ENCODE results near the gene CDK5R1. TPM values are rescaled to one million over a fixed set of nuclear protein-coding genes. Genes with fewer than 3 reads are reported as not detected.

The CDK5R1 gene
- total and polyA plus RNA-seq, 2 donors (not counting 1 experiment from before 2014, with no cell fraction given) = 0.33 to 0.56 TPM

DNA sequence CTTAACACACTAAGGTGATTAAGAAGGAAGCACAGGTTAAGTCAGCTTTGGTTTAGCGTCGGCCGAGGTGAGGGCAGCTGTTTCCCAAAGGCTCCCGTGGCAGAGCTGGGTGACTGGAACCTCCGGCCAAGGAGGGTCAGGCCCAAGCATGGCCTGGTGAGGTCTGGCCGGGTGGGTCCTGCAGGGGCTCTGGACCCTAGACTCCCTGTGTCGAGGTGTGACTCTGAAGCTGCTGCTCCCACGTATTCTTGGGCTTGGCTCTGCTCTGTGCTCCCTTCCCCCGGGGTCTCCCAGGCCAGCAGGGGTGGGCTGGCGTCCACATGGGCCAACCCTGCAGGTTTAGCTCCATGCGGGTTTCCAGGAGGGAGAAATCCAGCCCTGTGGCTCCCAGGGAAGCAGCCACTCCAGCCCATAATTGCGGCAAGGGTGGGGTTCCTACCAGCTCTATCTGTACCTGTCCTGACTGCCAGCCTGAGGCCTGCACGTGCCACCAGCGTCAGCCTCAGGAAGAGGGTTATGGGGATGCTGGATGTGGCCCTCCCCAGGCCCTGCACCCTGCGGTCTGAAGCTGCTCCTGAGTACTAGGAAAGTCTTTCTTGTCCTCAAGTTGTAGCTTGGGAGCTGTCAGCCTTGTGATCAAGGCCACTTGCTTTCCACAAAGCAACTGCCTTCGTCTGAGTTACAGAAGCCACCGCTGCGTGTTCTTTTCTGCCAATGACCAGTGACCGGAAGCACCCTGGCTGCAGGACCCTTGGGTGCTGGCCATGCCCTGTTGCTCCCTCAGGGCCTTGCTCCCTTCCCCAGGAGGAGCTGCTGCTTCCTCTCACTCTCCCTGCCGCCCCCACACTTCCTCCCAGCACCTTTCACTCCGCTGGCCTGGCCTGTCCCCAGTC is 4.8 kb downstream of the CDK5R1 start:
- Histone ChIP-seq H3K27me3 (ENCODE audit: control insufficient read depth, insufficient read depth, low read length) (no peaks in the 10 kb centered on the region), H2AFZ (ENCODE audit: low read length) (no peak overlapping the region), H4K20me1 (ENCODE audit: control insufficient read depth, extremely low read depth, insufficient read depth, low read length) (no peaks in the 10 kb centered on the region), H3K9me3 (ENCODE audit: control insufficient read depth, insufficient read depth, low read depth, low read length) (no peaks in the 10 kb centered on the region), H3K9ac (ENCODE audit: insufficient read depth, low read length) (no peak overlapping the region), H3K4me2 (ENCODE audit: extremely low read depth, insufficient read depth, low read length) (no peak overlapping the region), H3K27ac (ENCODE audit: insufficient read depth, low read length) (no peak overlapping the region), H3K36me3 (ENCODE audit: control insufficient read depth, insufficient read depth, low read length) (no peaks in the 10 kb centered on the region), H3K4me3 (replicated peaks in 1 of 4; ENCODE audit: control extremely low read depth in 1 of 4, insufficient read depth in 1 of 4, low read depth in 3 of 4, low read length in 4 of 4) (no peak overlapping the region), H3K79me2 (ENCODE audit: control insufficient read depth, insufficient read depth, low read length) (no peaks in the 10 kb centered on the region), H3K4me1 (ENCODE audit: control insufficient read depth, extremely low read depth, insufficient read depth, low read length) (peaks cover 7% of the 10 kb centered on the region)
- TF ChIP-seq EZH2 (IDR thresholded peaks at IDR 0.05; ENCODE audit: low read length, missing control alignments) = no peak
- TF ChIP-seq, protein P1, sequence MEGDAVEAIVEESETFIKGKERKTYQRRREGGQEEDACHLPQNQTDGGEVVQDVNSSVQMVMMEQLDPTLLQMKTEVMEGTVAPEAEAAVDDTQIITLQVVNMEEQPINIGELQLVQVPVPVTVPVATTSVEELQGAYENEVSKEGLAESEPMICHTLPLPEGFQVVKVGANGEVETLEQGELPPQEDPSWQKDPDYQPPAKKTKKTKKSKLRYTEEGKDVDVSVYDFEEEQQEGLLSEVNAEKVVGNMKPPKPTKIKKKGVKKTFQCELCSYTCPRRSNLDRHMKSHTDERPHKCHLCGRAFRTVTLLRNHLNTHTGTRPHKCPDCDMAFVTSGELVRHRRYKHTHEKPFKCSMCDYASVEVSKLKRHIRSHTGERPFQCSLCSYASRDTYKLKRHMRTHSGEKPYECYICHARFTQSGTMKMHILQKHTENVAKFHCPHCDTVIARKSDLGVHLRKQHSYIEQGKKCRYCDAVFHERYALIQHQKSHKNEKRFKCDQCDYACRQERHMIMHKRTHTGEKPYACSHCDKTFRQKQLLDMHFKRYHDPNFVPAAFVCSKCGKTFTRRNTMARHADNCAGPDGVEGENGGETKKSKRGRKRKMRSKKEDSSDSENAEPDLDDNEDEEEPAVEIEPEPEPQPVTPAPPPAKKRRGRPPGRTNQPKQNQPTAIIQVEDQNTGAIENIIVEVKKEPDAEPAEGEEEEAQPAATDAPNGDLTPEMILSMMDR (conservative IDR thresholded peaks at IDR 0.05 in 1 of 2, IDR thresholded peaks at IDR 0.05 in 1 of 2; ENCODE audit: low read depth in 1 of 2, low read length in 2 of 2) = no peak
- no peak for DNase-seq (ENCODE audit: low read depth in 2 of 2)

DNA sequence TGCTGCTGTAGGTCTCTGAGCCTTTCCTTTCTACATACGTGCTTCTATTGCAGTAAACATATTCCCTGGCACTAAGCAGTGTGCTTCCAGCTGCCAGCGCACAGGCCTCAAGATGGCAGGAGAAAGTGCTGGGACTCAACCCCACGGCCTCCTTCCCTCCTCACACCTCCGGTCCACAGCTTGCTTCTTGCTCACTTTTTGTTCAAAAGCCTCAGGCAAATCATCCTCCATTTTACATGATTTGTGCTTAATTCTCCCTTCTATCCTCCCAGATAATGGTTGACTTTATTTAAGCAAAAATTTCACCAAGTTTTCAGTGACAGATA is 5.4 kb downstream of the CDK5R1 start:
- Histone ChIP-seq H2AFZ (ENCODE audit: low read length) (no peak overlapping the region), H3K4me2 (ENCODE audit: extremely low read depth, insufficient read depth, low read length) (no peak overlapping the region), H3K36me3 (ENCODE audit: control insufficient read depth, insufficient read depth, low read length) (no peaks in the 10 kb centered on the region), H3K79me2 (ENCODE audit: control insufficient read depth, insufficient read depth, low read length) (no peaks in the 10 kb centered on the region), H3K27ac (ENCODE audit: insufficient read depth, low read length) (no peak overlapping the region), H3K9ac (ENCODE audit: insufficient read depth, low read length) (no peak overlapping the region), H3K4me3 (replicated peaks in 1 of 4; ENCODE audit: control extremely low read depth in 1 of 4, insufficient read depth in 1 of 4, low read depth in 3 of 4, low read length in 4 of 4) (no peak overlapping the region), H4K20me1 (ENCODE audit: control insufficient read depth, extremely low read depth, insufficient read depth, low read length) (no peaks in the 10 kb centered on the region), H3K4me1 (ENCODE audit: control insufficient read depth, extremely low read depth, insufficient read depth, low read length) (peaks cover 7% of the 10 kb centered on the region), H3K27me3 (ENCODE audit: control insufficient read depth, insufficient read depth, low read length) (no peaks in the 10 kb centered on the region), H3K9me3 (ENCODE audit: control insufficient read depth, insufficient read depth, low read depth, low read length) (no peaks in the 10 kb centered on the region)
- DNase-seq (ENCODE audit: low read depth in 2 of 2) = no peak
- TF ChIP-seq EZH2 (IDR thresholded peaks at IDR 0.05; ENCODE audit: low read length, missing control alignments) = no peak
- TF ChIP-seq, protein P1 (conservative IDR thresholded peaks at IDR 0.05 in 1 of 2, IDR thresholded peaks at IDR 0.05 in 1 of 2; ENCODE audit: low read depth in 1 of 2, low read length in 2 of 2) = no peak

DNA sequence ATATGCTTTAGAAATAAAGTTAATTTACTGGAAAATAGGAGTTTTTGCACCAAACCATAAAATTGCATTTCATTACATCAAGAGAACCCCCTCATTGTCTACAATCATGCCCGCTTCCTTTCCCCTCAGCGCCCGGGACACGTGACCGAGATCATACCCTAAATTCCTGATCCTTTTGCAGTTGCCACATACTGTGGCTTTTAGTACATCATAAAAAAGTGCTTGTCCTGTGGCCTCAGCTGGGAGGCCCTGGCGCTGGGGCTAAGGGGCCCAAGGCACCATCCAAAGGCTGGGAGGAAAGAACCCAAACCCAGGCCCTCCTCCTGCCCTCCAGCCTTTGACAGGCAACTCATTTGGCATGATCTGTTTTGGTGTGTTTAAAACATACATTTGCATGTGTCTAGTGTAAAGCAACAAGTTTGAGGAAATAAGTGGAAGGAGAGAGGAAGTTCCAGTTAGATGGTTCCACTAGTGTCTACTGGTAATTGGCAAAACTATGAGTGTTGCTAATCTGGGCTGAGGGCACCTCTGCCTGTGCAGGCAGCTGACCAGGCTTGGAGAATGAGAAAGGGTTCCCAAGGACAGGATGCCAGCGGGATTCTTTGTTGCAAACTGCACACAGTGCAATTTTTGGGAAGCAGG is 6.0 kb downstream of the CDK5R1 start:
- DNase-seq (ENCODE audit: low read depth in 2 of 2) = no peak
- H3K4me1 ChIP-seq (ENCODE audit: control insufficient read depth, extremely low read depth, insufficient read depth, low read length) = peaks cover 4% of the 10 kb centered on the region

More for the DNA sequence above, 6.0 kb downstream of the CDK5R1 start:
- Histone ChIP-seq H3K79me2 (ENCODE audit: control insufficient read depth, insufficient read depth, low read length) (no peaks in the 10 kb centered on the region), H3K27ac (ENCODE audit: insufficient read depth, low read length) (no peak overlapping the region), H2AFZ (ENCODE audit: low read length) (no peak overlapping the region), H3K36me3 (ENCODE audit: control insufficient read depth, insufficient read depth, low read length) (no peaks in the 10 kb centered on the region), H3K27me3 (ENCODE audit: control insufficient read depth, insufficient read depth, low read length) (no peaks in the 10 kb centered on the region), H3K4me3 (replicated peaks in 1 of 4; ENCODE audit: control extremely low read depth in 1 of 4, insufficient read depth in 1 of 4, low read depth in 3 of 4, low read length in 4 of 4) (no peak overlapping the region), H3K9ac (ENCODE audit: insufficient read depth, low read length) (no peak overlapping the region), H3K4me2 (ENCODE audit: extremely low read depth, insufficient read depth, low read length) (no peak overlapping the region), H4K20me1 (ENCODE audit: control insufficient read depth, extremely low read depth, insufficient read depth, low read length) (no peaks in the 10 kb centered on the region), H3K9me3 (ENCODE audit: control insufficient read depth, insufficient read depth, low read depth, low read length) (no peaks in the 10 kb centered on the region)
- TF ChIP-seq, protein P1 (conservative IDR thresholded peaks at IDR 0.05 in 1 of 2, IDR thresholded peaks at IDR 0.05 in 1 of 2; ENCODE audit: low read depth in 1 of 2, low read length in 2 of 2) = no peak
- TF ChIP-seq EZH2 (IDR thresholded peaks at IDR 0.05; ENCODE audit: low read length, missing control alignments) = no peak

Measured in fibroblast of lung (primary cell).